Measurements from ENCODE around the gene XRN1.
"Not testable (repeated sequence)": the region's sequence is repeated elsewhere in the genome, so short reads cannot be mapped to it uniquely, and the experiment has no call there.

Gene XRN1

GRCh38 chr3:142337994-142338393 lies 109.8 kb downstream of the XRN1 start:
- no peak for DNase-seq (ENCODE audit: low read depth in 1 of 2, low spot score in 1 of 2)

- no peak for DNase-seq (ENCODE audit: low read depth in 1 of 2, low spot score in 1 of 2)
These were observed 115.4 kb downstream of the XRN1 start for GRCh38 chr3:142332390-142332789.

- DNase-seq (ENCODE audit: low read depth in 1 of 2, low spot score in 1 of 2), result not testable (repeated sequence)
These were observed 123.4 kb downstream of the XRN1 start for GRCh38 chr3:142324275-142324953.

- no peak for DNase-seq (ENCODE audit: low read depth in 1 of 2, low spot score in 1 of 2)
These were observed 127.9 kb downstream of the XRN1 start for GRCh38 chr3:142319912-142320311.

GRCh38 chr3:142319094-142319493 lies 128.7 kb downstream of the XRN1 start:
- DNase-seq (ENCODE audit: low read depth in 1 of 2, low spot score in 1 of 2), result no peak

GRCh38 chr3:142318331-142318730 lies 129.5 kb downstream of the XRN1 start:
- DNase-seq (ENCODE audit: low read depth in 1 of 2, low spot score in 1 of 2), result no peak

- DNase-seq (ENCODE audit: low read depth in 1 of 2, low spot score in 1 of 2), result not testable (repeated sequence)
These were observed 131.9 kb downstream of the XRN1 start for GRCh38 chr3:142315978-142316388.

GRCh38 chr3:142315083-142315482 lies 132.8 kb downstream of the XRN1 start:
- DNase-seq (ENCODE audit: low read depth in 1 of 2, low spot score in 1 of 2), result no peak

- DNase-seq (ENCODE audit: low read depth in 1 of 2, low spot score in 1 of 2), result no peak
These were observed 137.4 kb downstream of the XRN1 start for GRCh38 chr3:142310439-142310838.

GRCh38 chr3:142302847-142303246 lies 145.0 kb downstream of the XRN1 start:
- not testable (repeated sequence) for DNase-seq (ENCODE audit: low read depth in 1 of 2, low spot score in 1 of 2)

- DNase-seq (ENCODE audit: low read depth in 1 of 2, low spot score in 1 of 2), result no peak
These were observed 149.2 kb downstream of the XRN1 start for GRCh38 chr3:142298626-142299025.

GRCh38 chr3:142296507-142296906 lies 151.3 kb downstream of the XRN1 start:
- no peak for DNase-seq (ENCODE audit: low read depth in 1 of 2, low spot score in 1 of 2)

GRCh38 chr3:142287866-142288638 lies 159.8 kb downstream of the XRN1 start:
- DNase-seq (ENCODE audit: low read depth in 1 of 2, low spot score in 1 of 2), result no peak

GRCh38 chr3:142285083-142285517 lies 162.7 kb downstream of the XRN1 start:
- DNase-seq (ENCODE audit: low read depth in 1 of 2, low spot score in 1 of 2), result no peak

GRCh38 chr3:142282503-142282902 lies 165.3 kb downstream of the XRN1 start:
- DNase-seq (ENCODE audit: low read depth in 1 of 2, low spot score in 1 of 2), result no peak

GRCh38 chr3:142281474-142281873 lies 166.4 kb downstream of the XRN1 start:
- no peak for DNase-seq (ENCODE audit: low read depth in 1 of 2, low spot score in 1 of 2)

- peak in 1 of 2 donors; percentile 48 for DNase-seq (ENCODE audit: low read depth in 1 of 2, low spot score in 1 of 2)
These were observed 167.8 kb downstream of the XRN1 start for GRCh38 chr3:142279965-142280590.

- no peak for DNase-seq (ENCODE audit: low read depth in 1 of 2, low spot score in 1 of 2)
These were observed 169.4 kb downstream of the XRN1 start for GRCh38 chr3:142278451-142278850.

- no peak for DNase-seq (ENCODE audit: low read depth in 1 of 2, low spot score in 1 of 2)
These were observed 171.1 kb downstream of the XRN1 start for GRCh38 chr3:142276781-142277180.

GRCh38 chr3:142275856-142276255 lies 172.0 kb downstream of the XRN1 start:
- DNase-seq (ENCODE audit: low read depth in 1 of 2, low spot score in 1 of 2), result no peak

- no peak for DNase-seq (ENCODE audit: low read depth in 1 of 2, low spot score in 1 of 2)
These were observed 172.9 kb downstream of the XRN1 start for GRCh38 chr3:142274908-142275307.

GRCh38 chr3:142273501-142273900 lies 174.3 kb downstream of the XRN1 start:
- DNase-seq (ENCODE audit: low read depth in 1 of 2, low spot score in 1 of 2), result no peak

Data from activated CD4-positive, alpha-beta T cell treated with anti-CD3 and anti-CD28 coated beads, Interleukin-2, amount 50 U/mL, for 24 hours (primary cell).